IMR-90 (cell line): ENCODE data around the gene TICAM2. TPM values are rescaled to one million over a fixed set of nuclear protein-coding genes. Genes with fewer than 3 reads are reported as not detected.

Experiments used
- ATAC-seq: fragments of 200-7000 bp; cut with Tn5 transposase; 2 replicates; pipeline ENCODE4 v1.9.1; 2020; ENCODE audit warnings: low read depth, mild to moderate bottlenecking, moderate library complexity
- BruUV-seq: library from RNA; stranded (reverse); fragments of 400-500 nt; replicated peaks from 2 replicates; lab custom pipeline; 2021; lab: Mats Ljungman, UMichigan
- CTCF ChIA-PET: fragments of 300-600 bp; formaldehyde crosslinking; extraction: SDS; loops from one replicate; lab custom pipeline; 2021; ENCODE audit warnings: antibody characterized with exemption; lab: Yijun Ruan, JAX
- POLR2A ChIA-PET: fragments of 300-600 bp; sonication (Branson Sonifier 250); formaldehyde crosslinking; loops from one replicate; lab custom pipeline; 2022; ENCODE audit warnings: antibody characterized with exemption; ENCODE audit not compliant: unreplicated experiment; lab: Charles Lee
- DNase-seq: peaks from one replicate; pipeline ENCODE4 v3.0.0; 2013
- H2AFZ ChIP-seq: replicated peaks from 2 replicates; pipeline ENCODE3; 2013; ENCODE audit warnings: low read length, mild to moderate bottlenecking; ENCODE audit not compliant: poor library complexity
- H2AK5ac ChIP-seq: 2 replicates; pipeline ENCODE4 v1.6.1; 2013; ENCODE audit warnings: low read depth, low read length, inconsistent platforms
- H2AK9ac ChIP-seq: replicated peaks from 2 replicates; pipeline ENCODE3; 2013; ENCODE audit warnings: mild to moderate bottlenecking, low read depth, low read length, moderate library complexity; ENCODE audit not compliant: poor library complexity
- H2BK120ac ChIP-seq: 2 replicates; pipeline ENCODE4 v1.6.1; 2013; ENCODE audit warnings: low read depth, low read length, inconsistent platforms
- H2BK15ac ChIP-seq: 3 replicates; pipeline ENCODE4 v1.6.1; 2013; ENCODE audit warnings: low read depth, low read length, inconsistent platforms
- H2BK20ac ChIP-seq: 2 replicates; pipeline ENCODE4 v1.6.1; 2013; ENCODE audit warnings: low read depth, mild to moderate bottlenecking, inconsistent platforms, low read length, moderate library complexity
- H2BK5ac ChIP-seq: 2 replicates; pipeline ENCODE4 v1.6.1; 2013; ENCODE audit warnings: mild to moderate bottlenecking, low read depth, low read length, inconsistent platforms; ENCODE audit not compliant: poor library complexity, severe bottlenecking
- H3K14ac ChIP-seq: replicated peaks from 2 replicates; pipeline ENCODE4 v1.6.1; 2013; ENCODE audit warnings: low read depth, low read length, inconsistent platforms
- H3K18ac ChIP-seq: 2 replicates; pipeline ENCODE4 v1.6.1; 2013; ENCODE audit warnings: low read depth, low read length, control low read depth
- H3K23ac ChIP-seq: 2 replicates; pipeline ENCODE4 v1.6.1; 2013; ENCODE audit warnings: low read depth, low read length, inconsistent platforms
- H3K27ac ChIP-seq: 2 replicates; pipeline ENCODE4 v1.5.1; 2013; ENCODE audit warnings: mild to moderate bottlenecking, control low read depth, low read length; ENCODE audit not compliant: insufficient read depth
- H3K27me3 ChIP-seq: 2 replicates; pipeline ENCODE4 v1.6.1; 2013; ENCODE audit warnings: low read length; ENCODE audit not compliant: control insufficient read depth, insufficient read depth
- H3K36me3 ChIP-seq: 2 replicates; pipeline ENCODE4 v1.6.1; 2013; ENCODE audit warnings: low read length, mixed read lengths; ENCODE audit not compliant: control insufficient read depth, insufficient read depth
- H3K4ac ChIP-seq: 2 replicates; pipeline ENCODE4 v1.6.1; 2013; ENCODE audit warnings: low read depth, low read length, inconsistent platforms
- H3K4me1 ChIP-seq: 2 replicates; pipeline ENCODE4 v1.6.1; 2013; ENCODE audit warnings: low read length, mixed read lengths; ENCODE audit not compliant: control insufficient read depth, insufficient read depth
- H3K4me2 ChIP-seq: 2 replicates; pipeline ENCODE4 v1.6.1; 2013; ENCODE audit warnings: low read depth, mild to moderate bottlenecking, control low read depth, low read length, moderate library complexity
- H3K4me3 ChIP-seq: 2 replicates; pipeline ENCODE4 v1.5.1; 2013; ENCODE audit warnings: low read depth, mild to moderate bottlenecking, control low read depth, low read length, moderate library complexity; ENCODE audit not compliant: insufficient read depth
- H3K56ac ChIP-seq: 2 replicates; pipeline ENCODE4 v1.6.1; 2013; ENCODE audit warnings: low read length, inconsistent platforms; ENCODE audit not compliant: insufficient read depth; ENCODE audit errors: extremely low read depth
- H3K79me1 ChIP-seq, 2 experiments: 2 replicates each; pipeline ENCODE4 v1.6.1; 2013; ENCODE audit warnings: low read length in 2 of 2, inconsistent platforms in 1 of 2, low read depth in 1 of 2
- H3K9ac ChIP-seq: 2 replicates; pipeline ENCODE4 v1.6.1; 2013; ENCODE audit warnings: low read depth, low read length, control low read depth
- H3K9me1 ChIP-seq: 2 replicates; pipeline ENCODE4 v1.6.1; 2013; ENCODE audit warnings: low read length, inconsistent platforms; ENCODE audit not compliant: insufficient read depth
- H3K9me3 ChIP-seq: 2 replicates; pipeline ENCODE4 v1.6.1; 2013; ENCODE audit warnings: low read length; ENCODE audit not compliant: control insufficient read depth, insufficient read depth
- H4K20me1 ChIP-seq: 2 replicates; pipeline ENCODE4 v1.6.1; 2013; ENCODE audit warnings: low read length, inconsistent platforms; ENCODE audit not compliant: insufficient read depth
- H4K5ac ChIP-seq: 2 replicates; pipeline ENCODE4 v1.6.1; 2013; ENCODE audit warnings: mild to moderate bottlenecking, low read depth, low read length, control low read depth
- H4K8ac ChIP-seq, 2 experiments: 2 replicates each; pipeline ENCODE4 v1.6.1; 2013; ENCODE audit warnings: low read depth in 2 of 2, low read length in 2 of 2, control low read depth in 1 of 2, inconsistent platforms in 1 of 2
- H4K91ac ChIP-seq: 2 replicates; pipeline ENCODE4 v1.6.1; 2013; ENCODE audit warnings: low read depth, low read length, inconsistent platforms; ENCODE audit not compliant: insufficient read depth
- BHLHE40 ChIP-seq: fragments of 150-350 bp; IDR thresholded peaks from 2 replicates; pipeline ENCODE4 v1.6.1; 2016; ENCODE audit warnings: mild to moderate bottlenecking, low read depth, low read length
- CEBPB ChIP-seq: IDR thresholded peaks from 2 replicates; pipeline ENCODE4 v1.6.1; 2012; ENCODE audit warnings: low read depth, low read length, improper control_type of control experiment
- CHD1 ChIP-seq: IDR thresholded peaks from 2 replicates; pipeline ENCODE4 v1.6.1; 2012; ENCODE audit warnings: low read depth, low read length, improper control_type of control experiment
- CTCF ChIP-seq: conservative IDR thresholded peaks from 2 replicates; pipeline ENCODE4 v1.5.1; 2012; ENCODE audit warnings: mild to moderate bottlenecking, low read depth, low read length, improper control_type of control experiment
- ELK1 ChIP-seq: fragments of 150-350 bp; IDR thresholded peaks from 2 replicates; pipeline ENCODE4 v1.6.1; 2016; ENCODE audit warnings: low read depth, mild to moderate bottlenecking, low read length, moderate library complexity, borderline replicate concordance
- FOS ChIP-seq: fragments of 150-350 bp; IDR thresholded peaks from 2 replicates; pipeline ENCODE4 v1.6.1; 2016; ENCODE audit warnings: low read depth, low read length
- MXI1 ChIP-seq: IDR thresholded peaks from 2 replicates; pipeline ENCODE4 v1.6.1; 2012; ENCODE audit warnings: low read depth, mild to moderate bottlenecking, low read length, moderate library complexity, borderline replicate concordance
- NFE2L2 ChIP-seq: fragments of 150-350 bp; IDR thresholded peaks from 2 replicates; pipeline ENCODE4 v1.6.1; 2016; ENCODE audit warnings: low read depth, mild to moderate bottlenecking, low read length
- POLR2A ChIP-seq: IDR thresholded peaks from 2 replicates; pipeline ENCODE4 v1.6.1; 2012; ENCODE audit warnings: mild to moderate bottlenecking, low read depth, low read length
- RAD21 ChIP-seq: IDR thresholded peaks from 2 replicates; pipeline ENCODE4 v1.6.1; 2012; ENCODE audit warnings: low read length, improper control_type of control experiment
- RCOR1 ChIP-seq: IDR thresholded peaks from 2 replicates; pipeline ENCODE4 v1.6.1; 2012; ENCODE audit warnings: mild to moderate bottlenecking, low read length, improper control_type of control experiment; ENCODE audit not compliant: insufficient replicate concordance
- RFX5 ChIP-seq: IDR thresholded peaks from 2 replicates; pipeline ENCODE4 v1.8.0; 2012; ENCODE audit warnings: low read depth, mild to moderate bottlenecking, low read length, moderate library complexity
- WGBS, 2 experiments: methylation state at CpG; one replicate each; pipeline versions ENCODE4 v1.1.5 to v1.1.7; 2013; ENCODE audit warnings: missing lambda C conversion rate in 2 of 2; ENCODE audit not compliant: insufficient read length in 1 of 2; ENCODE audit errors: extremely low coverage in 2 of 2; 5-methylcytosine and 5-hydroxymethylcytosine counted together
- dilution Hi-C: fragments of 300-500 bp; cut with HindIII; formaldehyde crosslinking; loops from one replicate; pipeline ENCODE4 v1.14.3; 2018; ENCODE audit warnings: low sequenced_read_pairs; ENCODE audit not compliant: unreplicated experiment
- in situ Hi-C: fragments of 300-500 bp; cut with MboI; formaldehyde crosslinking; loops from 3 replicates; pipeline ENCODE4 v1.14.3; 2019; ENCODE audit warnings: low sequenced_read_pairs, inconsistent platforms, mixed read lengths
- intact Hi-C: fragments of 100-400 bp; cut with micrococcal nuclease; formaldehyde crosslinking; loops from 2 replicates; pipeline ENCODE4 v1.10.0; 2022
- polyA plus RNA-seq, 3 experiments: library from polyadenylated mRNA; depleted of rRNA; stranded (reverse); fragments of >200 nt; gene quantifications; 2 replicates each; pipeline ENCODE4 v1.2.3, GENCODE V29; 2012; ENCODE audit warnings: low replicate concordance in 1 of 3
- total RNA-seq: library from RNA; depleted of rRNA; stranded (reverse); fragments of >200 nt; gene quantifications from 2 replicates; pipeline ENCODE4 v1.2.3, GENCODE V29; 2012
- TF ChIP-seq, protein P1 (sequence below): fragments of 150-350 bp; IDR thresholded peaks from 2 replicates; pipeline ENCODE4 v1.6.1; 2017; ENCODE audit warnings: mild to moderate bottlenecking, antibody characterized with exemption, low read length, low read depth

TICAM2 gene
- total and polyA plus RNA-seq, 2 of the 4 experiments (the other 2 are of a cell fraction): 2.9 to 4.3 TPM

GRCh38 chr5:115629903-115630302 is 27.6 kb upstream of the TICAM2 start:
- Histone ChIP-seq H3K79me1 (peaks cover 0 to under 1% of the 10 kb centered on the region in 2 experiments; a peak in 1 of 4 replicates), H3K9ac (no peak overlapping the region), H4K91ac (no peak overlapping the region), H3K9me1 (no peaks in the 10 kb centered on the region), H3K18ac (no peak overlapping the region), H3K36me3 (no peaks in the 10 kb centered on the region), H4K5ac (no peak overlapping the region), H3K27ac (no peak overlapping the region), H2BK15ac (no peak overlapping the region), H3K4me1 (no peaks in the 10 kb centered on the region), H2AFZ (no peak overlapping the region), H3K4me3 (no peak overlapping the region), H2BK5ac (no peak overlapping the region), H2BK120ac (no peak overlapping the region), H3K23ac (no peak overlapping the region), H3K4me2 (no peak overlapping the region), H3K27me3 (no peaks in the 10 kb centered on the region), H3K56ac (no peak overlapping the region), H3K9me3 (no peaks in the 10 kb centered on the region), H4K8ac (no peak overlapping the region), H2BK20ac (no peak overlapping the region), H3K14ac (no peak overlapping the region), H2AK5ac (no peak overlapping the region), H2AK9ac (no peak overlapping the region), H4K20me1 (0 out of 2 replicates have a peak, but pooled peaks cover under 1% of the 10 kb centered on the region), H3K4ac (no peak overlapping the region)
- ATAC-seq (no peak), DNase-seq (no peak)
- dilution Hi-C loops: no loop called here
- intact Hi-C loops: no loop called here
- TF ChIP-seq BHLHE40 (no peak), POLR2A (no peak), RFX5 (no peak), MXI1 (no peak), ELK1 (no peak), CTCF (no peak), CHD1 (no peak), CEBPB (no peak), NFE2L2 (no peak), RCOR1 (no peak), RAD21 (no peak), FOS (no peak)
- TF ChIP-seq, protein P1, sequence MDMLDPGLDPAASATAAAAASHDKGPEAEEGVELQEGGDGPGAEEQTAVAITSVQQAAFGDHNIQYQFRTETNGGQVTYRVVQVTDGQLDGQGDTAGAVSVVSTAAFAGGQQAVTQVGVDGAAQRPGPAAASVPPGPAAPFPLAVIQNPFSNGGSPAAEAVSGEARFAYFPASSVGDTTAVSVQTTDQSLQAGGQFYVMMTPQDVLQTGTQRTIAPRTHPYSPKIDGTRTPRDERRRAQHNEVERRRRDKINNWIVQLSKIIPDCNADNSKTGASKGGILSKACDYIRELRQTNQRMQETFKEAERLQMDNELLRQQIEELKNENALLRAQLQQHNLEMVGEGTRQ: no peak
- no CpG with 5 or more reads among the region's 1 CpG for WGBS, 2 experiments
- no TSS peak for BruUV-seq
- ChIA-PET CTCF (no interaction called here), POLR2A (no interaction called here)
- in situ Hi-C loops: loop anchor here (5.0 kb wide), 1 partner anchor 207 kb away; no protein-coding TSS in a partner anchor
